Vagina (tissue), 2 donors: ENCODE results near the gene SULF2. TPM values are rescaled to one million over a fixed set of nuclear protein-coding genes. Genes with fewer than 3 reads are reported as not detected.
"Not testable (repeated sequence)": the region's sequence is repeated elsewhere in the genome, so short reads cannot be mapped to it uniquely, and the experiment has no call there.

Experiments
- DNase-seq, 2 donors: peaks; one replicate each; pipeline ENCODE4 v3.0.0-alpha.2; 2017; ENCODE audit errors: extremely low spot score in 2 of 2
- H3K27ac ChIP-seq: fragments of 200-600 bp; sonication (generic); one replicate; pipeline ENCODE4 v1.5.1; 2019
- H3K27me3 ChIP-seq: fragments of 200-600 bp; sonication (generic); one replicate; pipeline ENCODE4 v1.5.1; 2019
- H3K36me3 ChIP-seq, 2 donors: fragments of 200-600 bp; sonication (generic); one replicate each; pipeline ENCODE4 v1.5.1; 2017 to 2019
- H3K4me1 ChIP-seq: fragments of 200-600 bp; sonication (generic); one replicate; pipeline ENCODE4 v1.5.1; 2019
- H3K4me3 ChIP-seq, 2 donors: fragments of 200-600 bp; sonication (generic); 1 replicate in 1 of 2; 2 replicates in 1 of 2; pipeline ENCODE4 v1.5.1; 2016 to 2019
- H3K9me3 ChIP-seq: fragments of 200-600 bp; sonication (generic); one replicate; pipeline ENCODE4 v1.5.1; 2019
- CTCF ChIP-seq, 3 experiments: fragments of 450-650 bp in 2 of 3; fragments of 200-600 bp in 1 of 3; sonication (generic) in 1 of 3; IDR thresholded peaks; one replicate each; pipeline ENCODE4 v1.5.1; 2017 to 2019; ENCODE audit warnings: antibody characterized with exemption in 3 of 3, mild to moderate bottlenecking in 2 of 3, moderate library complexity in 2 of 3
- POLR2A ChIP-seq, 2 donors: fragments of 450-650 bp; IDR thresholded peaks; one replicate each; pipeline ENCODE4 v1.6.1; 2017; ENCODE audit warnings: antibody characterized with exemption in 2 of 2, mild to moderate bottlenecking in 2 of 2, moderate library complexity in 2 of 2
- POLR2AphosphoS5 ChIP-seq, 2 donors: sonication (generic); formaldehyde crosslinking; IDR thresholded peaks; one replicate each; pipeline ENCODE4 v1.9.0; 2017; ENCODE audit warnings: antibody characterized with exemption in 2 of 2, mild to moderate bottlenecking in 2 of 2, low read depth in 1 of 2; ENCODE audit not compliant: insufficient read depth in 1 of 2
- intact Hi-C: fragments of 100-400 bp; cut with DNase I; formaldehyde crosslinking; loops from one replicate; pipeline ENCODE4 v1.15.1; 2023
- total RNA-seq: library from RNA; depleted of rRNA; stranded (reverse); fragments of >200 nt; gene quantifications from one replicate; pipeline ENCODE4 v1.2.3, GENCODE V29; 2016

SULF2 gene
- total RNA-seq: 157 TPM

GRCh38 chr20:47785311-47785853 is at the start of gene SULF2:
SULF2 (minus strand) TSS chr20:47785481; CDS start chr20:47757363, 28,118 bp downstream.
- TF ChIP-seq POLR2AphosphoS5 (IDR thresholded peaks at IDR 0.05; ENCODE audit: insufficient read depth in 1 of 2, low read depth in 1 of 2): no peak
- no peak for TF ChIP-seq CTCF (IDR thresholded peaks at IDR 0.05)
- no peak for TF ChIP-seq POLR2A (IDR thresholded peaks at IDR 0.05)
- Histone ChIP-seq H3K4me1 (peaks cover 54% of the 10 kb centered on the region), H3K9me3 (no peaks in the 10 kb centered on the region), H3K4me3 (peak within 1 kb of the TSS; percentile 66), H3K27me3 (no peaks in the 10 kb centered on the region), H3K36me3 (no peaks in the 10 kb centered on the region), H3K27ac (peak within 1 kb of the TSS; percentile 92)
- no peak for DNase-seq
- intact Hi-C loops: loop anchor here (5.0 to 10.0 kb wide), 4 partner anchors 61 to 837 kb away; no protein-coding TSS in a partner anchor

- H3K4me1 ChIP-seq, H3K27me3 ChIP-seq, H3K4me3 ChIP-seq, DNase-seq, H3K27ac ChIP-seq, H3K36me3 ChIP-seq, H3K9me3 ChIP-seq, intact Hi-C loops: not testable (repeated sequence)
Measured at GRCh38 chr20:47831675-47832074, 46.4 kb upstream of the SULF2 start.

- H3K9me3 ChIP-seq, DNase-seq, H3K27ac ChIP-seq, H3K4me3 ChIP-seq, H3K4me1 ChIP-seq, H3K36me3 ChIP-seq, H3K27me3 ChIP-seq, intact Hi-C loops: not testable (repeated sequence)
Measured at GRCh38 chr20:47826716-47827115, 41.4 kb upstream of the SULF2 start.

- not testable (repeated sequence) for H3K9me3 ChIP-seq
Measured at GRCh38 chr20:47826006-47826405, 40.7 kb upstream of the SULF2 start.

GRCh38 chr20:47825011-47825762 is 39.9 kb upstream of the SULF2 start:
- Histone ChIP-seq H3K9me3 (no peaks in the 10 kb centered on the region), H3K36me3 (no peaks in the 10 kb centered on the region), H3K27me3 (no peaks in the 10 kb centered on the region), H3K4me3 (no peak overlapping the region), H3K27ac (no peak overlapping the region), H3K4me1 (no peaks in the 10 kb centered on the region)
- intact Hi-C loops: no loop called here
- no peak for DNase-seq
- TF ChIP-seq POLR2A (IDR thresholded peaks at IDR 0.05) (no peak), POLR2AphosphoS5 (IDR thresholded peaks at IDR 0.05; ENCODE audit: insufficient read depth in 1 of 2, low read depth in 1 of 2) (no peak), CTCF (IDR thresholded peaks at IDR 0.05) (no peak)

More at GRCh38 chr20:47826006-47826405, 40.7 kb upstream of the SULF2 start:
- intact Hi-C loops, DNase-seq, H3K4me1 ChIP-seq, H3K27ac ChIP-seq, H3K27me3 ChIP-seq, H3K4me3 ChIP-seq, H3K36me3 ChIP-seq: not testable (repeated sequence)

GRCh38 chr20:47823941-47824340 is 38.7 kb upstream of the SULF2 start:
- H3K4me1 ChIP-seq, H3K27ac ChIP-seq, H3K27me3 ChIP-seq, H3K4me3 ChIP-seq, H3K36me3 ChIP-seq, intact Hi-C loops, DNase-seq, H3K9me3 ChIP-seq: not testable (repeated sequence)

- intact Hi-C loops: no loop called here
- DNase-seq: no peak
- no peaks in the 10 kb centered on the region for H3K27me3 ChIP-seq
- no peaks in the 10 kb centered on the region for H3K36me3 ChIP-seq
- H3K27ac ChIP-seq: no peak overlapping the region
- TF ChIP-seq POLR2A (IDR thresholded peaks at IDR 0.05) (no peak), CTCF (IDR thresholded peaks at IDR 0.05) (no peak), POLR2AphosphoS5 (IDR thresholded peaks at IDR 0.05; ENCODE audit: insufficient read depth in 1 of 2, low read depth in 1 of 2) (no peak)
- H3K4me3 ChIP-seq: no peak overlapping the region
- H3K4me1 ChIP-seq: no peaks in the 10 kb centered on the region
- H3K9me3 ChIP-seq: no peaks in the 10 kb centered on the region
Measured at GRCh38 chr20:47821481-47822100, 36.3 kb upstream of the SULF2 start.
